ENCODE measurements around the gene PIERCE2.
"Not testable (repeated sequence)": the region's sequence is repeated elsewhere in the genome, so short reads cannot be mapped to it uniquely, and the experiment has no call there.

DNA sequence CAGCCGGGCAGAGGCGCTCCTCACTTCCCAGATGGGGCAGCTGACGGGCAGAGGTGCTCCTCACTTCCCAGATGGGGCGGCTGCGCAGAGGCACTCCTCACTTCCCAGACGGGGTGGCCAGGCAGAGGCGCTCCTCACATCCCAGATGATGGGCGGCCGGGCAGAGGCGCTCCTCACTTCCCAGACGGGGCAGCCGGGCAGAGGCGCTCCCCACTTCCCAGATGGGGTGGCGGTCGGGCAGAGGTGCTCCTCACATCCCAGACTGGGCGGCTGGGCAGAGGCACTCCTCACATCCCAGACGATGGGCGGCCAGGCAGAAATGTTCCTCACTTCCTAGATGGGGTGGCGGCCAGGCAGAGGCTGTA lies 38.7 kb downstream of the PIERCE2 start:
- TF ChIP-seq POLR2A, EP300 (IDR thresholded peaks at IDR 0.05): not testable (repeated sequence)
- TF ChIP-seq, protein P1, sequence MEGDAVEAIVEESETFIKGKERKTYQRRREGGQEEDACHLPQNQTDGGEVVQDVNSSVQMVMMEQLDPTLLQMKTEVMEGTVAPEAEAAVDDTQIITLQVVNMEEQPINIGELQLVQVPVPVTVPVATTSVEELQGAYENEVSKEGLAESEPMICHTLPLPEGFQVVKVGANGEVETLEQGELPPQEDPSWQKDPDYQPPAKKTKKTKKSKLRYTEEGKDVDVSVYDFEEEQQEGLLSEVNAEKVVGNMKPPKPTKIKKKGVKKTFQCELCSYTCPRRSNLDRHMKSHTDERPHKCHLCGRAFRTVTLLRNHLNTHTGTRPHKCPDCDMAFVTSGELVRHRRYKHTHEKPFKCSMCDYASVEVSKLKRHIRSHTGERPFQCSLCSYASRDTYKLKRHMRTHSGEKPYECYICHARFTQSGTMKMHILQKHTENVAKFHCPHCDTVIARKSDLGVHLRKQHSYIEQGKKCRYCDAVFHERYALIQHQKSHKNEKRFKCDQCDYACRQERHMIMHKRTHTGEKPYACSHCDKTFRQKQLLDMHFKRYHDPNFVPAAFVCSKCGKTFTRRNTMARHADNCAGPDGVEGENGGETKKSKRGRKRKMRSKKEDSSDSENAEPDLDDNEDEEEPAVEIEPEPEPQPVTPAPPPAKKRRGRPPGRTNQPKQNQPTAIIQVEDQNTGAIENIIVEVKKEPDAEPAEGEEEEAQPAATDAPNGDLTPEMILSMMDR (IDR thresholded peaks at IDR 0.05), result not testable (repeated sequence)

Measured in sigmoid colon (tissue), 4 donors.